ENCODE data around the gene KYNU.
"Not testable (repeated sequence)": the region's sequence is repeated elsewhere in the genome, so short reads cannot be mapped to it uniquely, and the experiment has no call there.

KYNU gene

DNA sequence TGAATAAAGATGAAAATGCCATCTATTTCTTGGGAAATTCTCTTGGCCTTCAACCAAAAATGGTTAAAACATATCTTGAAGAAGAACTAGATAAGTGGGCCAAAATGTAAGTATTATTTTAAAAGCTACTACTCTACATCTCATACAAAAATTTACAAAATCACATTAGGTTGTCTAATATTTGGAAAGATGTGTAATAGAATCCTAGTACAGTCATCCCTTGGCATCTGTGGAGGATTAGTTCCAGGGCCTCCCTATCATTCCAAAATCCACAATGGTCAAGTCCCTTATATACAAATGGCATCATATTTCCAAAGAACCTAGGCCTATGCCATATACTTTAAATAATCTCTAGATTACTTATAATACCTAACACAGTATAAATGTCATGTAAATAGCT is 41.2 kb downstream of the KYNU start:
- peak; percentile 28 for DNase-seq (ENCODE audit: low read depth)

DNA sequence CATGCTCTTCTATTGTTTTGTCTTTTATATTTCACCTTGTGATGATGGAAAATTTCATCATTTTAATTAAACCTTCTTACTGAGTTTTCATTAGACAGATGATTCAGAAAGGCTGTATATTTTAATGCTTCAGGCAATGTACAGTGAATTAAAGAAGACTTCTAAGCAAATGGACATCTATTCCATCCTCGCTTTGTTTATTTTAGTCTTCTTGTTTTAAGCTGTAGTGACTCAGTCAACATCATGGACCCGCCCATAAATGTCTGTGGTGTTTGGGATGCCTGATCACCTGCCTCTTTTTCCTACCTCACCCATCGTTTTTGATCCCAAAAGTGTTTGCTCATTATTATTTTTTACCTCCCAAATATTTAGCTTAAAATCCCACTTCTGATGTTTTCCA is 43.1 kb downstream of the KYNU start:
- no peak for DNase-seq (ENCODE audit: low read depth)

DNA sequence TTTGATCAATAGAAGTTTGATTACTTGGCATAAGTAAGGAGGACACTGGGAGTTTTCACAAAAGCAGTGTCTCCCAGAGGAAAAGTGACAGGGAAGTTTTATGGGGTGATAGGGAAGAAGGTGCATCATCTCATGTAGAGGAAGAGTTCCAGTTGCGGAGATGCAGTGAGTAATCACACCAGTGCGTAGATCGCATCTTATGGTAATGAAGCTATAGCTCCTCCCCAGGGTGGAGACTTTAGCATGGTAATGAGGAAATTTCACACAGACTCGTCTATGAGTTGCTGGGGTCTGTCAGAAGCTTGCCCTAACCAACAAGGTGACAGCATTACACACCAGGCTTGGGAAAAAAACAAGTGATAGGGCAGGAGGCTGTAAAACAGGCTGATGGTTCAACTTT is 49.0 kb downstream of the KYNU start:
- DNase-seq (ENCODE audit: low read depth), result no peak

DNA sequence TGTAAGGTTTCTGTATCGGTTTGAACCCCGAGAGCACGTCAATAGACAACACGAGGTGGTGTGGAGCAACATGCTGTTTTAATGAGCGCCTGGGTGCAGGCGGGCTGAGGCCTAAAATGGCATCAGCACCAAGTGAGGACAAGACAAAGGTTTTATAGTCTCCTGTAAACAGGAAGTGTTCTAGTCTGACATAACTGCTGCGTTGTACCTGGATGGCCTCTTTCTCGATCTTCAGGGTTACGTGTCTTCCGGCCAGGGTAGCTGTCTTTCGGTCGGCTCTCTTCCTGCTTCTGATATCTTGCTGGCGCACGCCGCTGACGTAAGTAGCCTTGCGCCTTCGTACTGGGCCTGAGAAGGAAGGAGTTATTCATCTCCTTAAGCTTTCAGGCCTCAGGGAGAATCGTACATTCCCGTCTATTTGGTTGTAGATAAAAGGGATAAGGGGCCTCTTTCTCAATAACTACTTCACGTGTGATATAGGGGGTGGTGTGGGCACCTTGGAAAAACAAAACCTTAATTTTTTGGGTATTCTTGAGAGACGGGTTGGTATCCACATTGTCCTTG is 53.5 kb downstream of the KYNU start:
- DNase-seq (ENCODE audit: low read depth), result no peak

DNA sequence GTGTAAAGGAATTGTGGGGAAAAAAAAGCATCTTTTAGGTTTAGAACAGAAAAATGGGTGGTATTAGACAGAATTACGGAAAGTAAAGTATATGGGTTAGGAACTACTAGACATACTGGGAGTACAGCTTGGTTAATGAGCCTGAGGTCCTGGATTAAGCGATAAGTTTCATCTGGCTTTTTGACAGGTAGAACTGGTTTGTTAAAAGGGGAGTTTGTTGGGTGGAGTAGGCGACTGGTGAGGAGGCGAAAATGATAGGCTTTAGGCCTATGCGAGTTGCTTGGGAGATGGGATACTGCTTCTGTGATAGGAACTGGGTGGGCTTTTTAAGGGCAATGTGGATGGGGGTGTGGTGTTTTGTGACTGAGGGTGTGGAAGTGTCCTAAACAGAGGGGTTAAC is 56.5 kb downstream of the KYNU start:
- no peak for DNase-seq (ENCODE audit: low read depth)

DNA sequence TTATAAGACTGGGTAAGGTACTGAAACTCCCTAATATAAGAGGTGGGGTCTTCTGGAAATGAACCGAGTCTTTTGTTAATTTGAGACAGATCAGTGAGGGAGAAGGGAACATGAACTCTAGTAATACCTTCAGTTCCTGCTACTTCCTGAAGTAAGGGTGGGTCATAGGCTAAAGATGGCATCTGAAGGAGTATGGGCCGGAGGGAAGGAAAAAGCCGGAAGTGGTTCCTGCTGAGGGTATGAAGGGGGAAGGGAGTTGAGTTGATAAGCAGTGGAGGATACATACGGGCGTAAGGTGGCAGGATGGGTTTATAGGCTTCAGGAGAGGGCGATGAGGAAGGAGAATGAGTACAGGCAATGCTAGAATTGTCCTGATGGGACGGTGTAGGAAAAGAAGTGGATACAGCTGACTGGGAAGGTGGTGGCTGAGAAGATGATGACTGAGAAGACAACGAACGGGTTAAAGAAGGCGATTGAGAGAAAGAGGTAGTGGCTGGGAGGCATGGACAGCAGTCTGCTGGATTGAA is 58.2 kb downstream of the KYNU start:
- no peak for DNase-seq (ENCODE audit: low read depth)

DNA sequence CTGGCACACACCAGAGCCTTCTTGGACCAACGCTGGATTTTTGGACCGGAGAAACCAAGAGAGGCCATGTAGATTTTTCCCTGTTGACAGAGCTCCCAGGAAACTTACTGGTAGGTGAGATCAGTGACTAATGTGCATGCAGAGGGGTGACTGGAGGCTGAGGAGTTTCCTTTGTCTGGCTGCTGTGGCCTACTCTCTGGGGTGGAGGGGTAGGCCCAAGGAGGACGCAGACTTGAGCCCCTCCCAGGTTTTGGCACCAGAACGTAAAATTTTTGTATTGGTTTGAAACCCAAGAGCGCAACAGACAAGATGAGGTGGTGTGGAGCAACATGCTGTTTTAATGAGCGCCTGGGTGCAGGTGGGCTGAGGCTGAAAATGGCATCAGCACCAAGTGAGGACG is 59.2 kb downstream of the KYNU start:
- DNase-seq (ENCODE audit: low read depth), result no peak

DNA sequence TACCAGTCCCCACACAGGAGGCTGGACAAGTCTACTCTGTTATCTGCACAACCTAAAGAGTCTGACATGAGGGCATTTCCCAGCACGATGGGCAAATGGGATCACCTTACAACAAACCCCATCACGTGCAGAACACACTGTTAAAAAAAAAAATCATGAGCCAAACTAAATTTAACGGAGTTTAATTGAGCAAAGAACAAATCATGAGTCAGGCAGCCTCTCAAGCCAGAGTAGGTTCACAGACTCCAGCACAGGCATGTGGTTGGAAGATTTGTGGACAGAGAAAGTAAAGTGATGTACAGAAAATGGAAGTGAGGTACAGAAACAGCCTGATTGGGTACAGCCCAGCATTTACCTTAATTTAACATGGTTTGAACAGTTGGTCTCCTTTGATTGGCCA is 59.9 kb downstream of the KYNU start:
- no peak for DNase-seq (ENCODE audit: low read depth)

DNA sequence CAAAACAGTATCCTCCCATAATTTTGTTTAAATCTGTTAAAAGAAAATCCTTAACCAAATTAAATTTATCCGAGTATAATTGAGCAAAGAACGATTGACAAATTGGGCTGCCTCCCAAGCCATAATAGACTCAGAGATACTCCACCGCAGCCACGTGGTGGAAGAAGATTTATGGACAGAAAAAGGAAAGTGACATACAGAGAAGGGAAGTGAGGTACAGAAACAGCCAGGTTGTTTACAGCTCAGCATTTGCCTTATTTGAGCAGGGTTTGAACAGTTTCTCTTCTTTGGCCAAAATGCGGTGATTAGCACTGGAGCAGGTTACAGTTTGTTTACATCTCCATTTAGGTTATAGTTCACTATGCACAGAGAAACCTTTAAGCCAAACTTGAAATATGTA is 60.8 kb downstream of the KYNU start:
- DNase-seq (ENCODE audit: low read depth), result no peak

DNA sequence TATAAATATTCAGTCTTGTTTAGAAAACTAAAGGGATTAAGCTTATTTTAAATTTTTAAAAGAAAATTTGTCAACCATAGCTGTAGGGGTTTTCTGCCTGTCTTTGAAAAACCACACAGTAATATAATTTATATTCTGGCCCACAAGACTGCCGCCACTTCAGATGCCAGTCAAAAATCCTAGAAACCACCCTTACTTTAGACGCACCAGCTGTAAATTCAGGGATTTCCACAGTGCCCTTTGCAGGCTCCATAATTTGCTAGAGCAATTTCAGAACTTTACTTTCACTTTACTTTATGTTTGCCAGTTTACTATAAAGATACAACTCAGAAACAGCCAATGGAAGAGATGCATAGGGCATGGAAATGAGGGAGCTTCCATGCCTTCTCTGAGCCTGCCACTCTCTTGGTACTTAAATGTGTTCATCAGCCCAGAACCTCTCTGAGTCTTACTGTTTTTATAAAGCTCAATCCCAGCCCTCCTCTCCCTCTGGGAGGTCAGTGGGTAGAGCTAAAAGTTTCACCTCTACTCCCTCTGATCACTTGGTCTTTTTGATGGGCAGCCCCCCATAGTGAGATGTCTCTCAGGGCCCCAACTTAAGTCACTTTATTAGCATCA is 63.3 kb downstream of the KYNU start:
- no peak for DNase-seq (ENCODE audit: low read depth)

DNA sequence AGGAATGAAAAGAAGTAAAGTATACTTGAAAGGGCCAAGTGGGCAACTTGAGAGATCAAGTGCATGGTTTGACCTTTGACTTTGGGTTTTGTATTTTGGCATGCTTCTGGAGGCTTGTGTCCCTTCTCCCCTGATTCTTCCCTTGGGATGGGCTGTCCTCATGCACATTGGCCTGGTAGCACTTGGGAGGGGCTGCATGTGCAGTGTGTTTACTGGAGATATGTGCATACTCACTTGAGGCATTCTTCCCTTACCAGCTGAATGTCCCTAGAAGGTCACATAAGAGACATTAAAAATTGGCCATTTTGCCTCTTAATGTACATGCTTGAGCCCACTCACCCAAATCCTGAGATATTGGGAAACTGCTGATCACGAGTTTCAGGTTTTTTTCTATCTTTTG is 65.2 kb downstream of the KYNU start:
- no peak for DNase-seq (ENCODE audit: low read depth)

DNA sequence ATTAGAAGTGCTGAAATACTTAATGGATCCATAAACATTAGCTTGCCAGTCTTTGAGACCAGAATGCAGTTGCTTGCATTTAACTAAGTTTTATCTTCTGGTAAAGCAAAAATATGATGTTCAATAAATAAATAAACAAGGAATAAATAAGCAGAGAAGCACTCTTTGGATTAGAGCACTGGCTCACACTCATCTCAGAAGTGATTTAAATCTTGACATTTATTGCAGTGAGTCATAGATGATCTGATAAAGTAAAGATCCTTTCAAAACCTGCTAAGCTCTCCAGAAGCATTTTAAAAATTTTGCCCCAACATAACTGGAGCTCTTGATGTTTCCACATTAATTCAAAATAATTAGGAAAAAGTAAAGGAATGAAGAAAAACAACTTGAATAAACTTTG is 66.8 kb downstream of the KYNU start:
- DNase-seq (ENCODE audit: low read depth), result no peak

DNA sequence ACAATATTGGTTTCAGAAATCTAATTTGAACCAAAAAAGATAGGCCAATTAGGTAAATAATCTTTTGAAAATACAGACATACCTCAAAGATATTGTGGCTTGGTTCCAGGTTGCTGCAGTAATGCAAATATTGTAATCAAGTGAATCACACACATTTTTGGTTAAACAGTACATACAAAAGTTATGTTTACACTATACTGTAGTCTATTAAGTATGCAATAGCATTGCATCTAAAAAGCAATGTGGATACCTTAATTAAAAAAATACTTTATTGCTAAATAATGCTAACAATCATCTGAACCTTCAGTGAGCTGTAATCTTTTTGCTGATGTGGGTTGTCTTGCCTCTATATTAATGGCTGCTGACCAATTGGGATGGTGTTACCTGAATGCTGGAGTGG is 67.3 kb downstream of the KYNU start:
- no peak for DNase-seq (ENCODE audit: low read depth)

DNA sequence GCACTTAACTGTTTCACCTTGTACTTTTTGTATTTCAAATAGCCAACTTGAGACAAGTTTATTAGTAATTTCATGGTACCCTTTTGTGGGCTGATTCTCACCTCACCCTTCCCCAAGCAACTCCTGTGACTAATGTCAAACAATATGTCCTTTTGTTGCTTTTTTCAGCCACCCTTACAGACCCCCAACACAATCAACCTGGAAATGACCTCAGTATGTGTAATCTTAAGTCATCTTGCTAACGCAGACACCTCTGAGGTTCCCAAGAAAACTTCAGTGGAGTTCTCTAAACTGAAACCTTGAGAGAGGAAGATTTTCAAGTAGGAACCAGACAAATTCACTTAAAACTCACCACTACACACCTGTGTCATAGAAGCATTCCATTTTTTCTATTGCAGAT is 69.5 kb downstream of the KYNU start:
- no peak for DNase-seq (ENCODE audit: low read depth)

DNA sequence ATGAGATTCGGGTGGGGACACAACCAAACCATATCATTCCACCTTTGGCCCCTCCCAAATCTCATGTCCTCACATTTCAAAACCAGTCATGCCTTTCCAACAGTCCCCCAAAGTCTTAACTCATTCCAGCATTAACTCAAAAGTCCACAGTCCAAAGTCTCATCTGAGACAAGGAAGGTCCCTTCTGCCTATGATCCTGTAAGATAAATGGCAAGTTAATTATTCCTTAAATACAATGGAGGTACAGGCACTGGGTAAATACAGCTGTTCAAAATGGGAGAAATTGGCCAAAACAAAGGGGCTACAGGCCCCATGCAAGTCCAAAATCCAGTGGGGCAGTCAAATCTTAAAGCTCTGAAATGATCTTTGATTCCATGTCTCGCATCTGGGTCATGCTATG is 71.3 kb downstream of the KYNU start:
- DNase-seq (ENCODE audit: low read depth), result not testable (repeated sequence)

DNA sequence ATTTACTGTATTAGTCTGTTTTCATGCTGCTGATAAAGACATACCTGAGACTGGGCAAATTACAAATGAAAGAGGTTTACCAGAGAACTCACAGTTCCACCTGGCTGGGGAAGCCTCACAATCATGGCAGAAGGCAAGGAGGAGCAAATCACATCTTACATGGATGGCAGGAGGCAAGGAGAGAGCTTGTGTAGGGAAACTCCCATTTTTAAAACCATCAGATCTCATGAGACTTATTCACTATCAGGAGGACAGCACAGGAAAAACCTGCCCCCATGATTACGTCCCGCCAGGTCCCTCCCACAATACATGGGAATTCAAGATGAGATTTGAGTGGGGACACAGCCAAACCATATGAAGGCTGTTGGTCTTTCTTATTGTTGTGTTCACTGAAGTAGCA is 72.9 kb downstream of the KYNU start:
- not testable (repeated sequence) for DNase-seq (ENCODE audit: low read depth)

DNA sequence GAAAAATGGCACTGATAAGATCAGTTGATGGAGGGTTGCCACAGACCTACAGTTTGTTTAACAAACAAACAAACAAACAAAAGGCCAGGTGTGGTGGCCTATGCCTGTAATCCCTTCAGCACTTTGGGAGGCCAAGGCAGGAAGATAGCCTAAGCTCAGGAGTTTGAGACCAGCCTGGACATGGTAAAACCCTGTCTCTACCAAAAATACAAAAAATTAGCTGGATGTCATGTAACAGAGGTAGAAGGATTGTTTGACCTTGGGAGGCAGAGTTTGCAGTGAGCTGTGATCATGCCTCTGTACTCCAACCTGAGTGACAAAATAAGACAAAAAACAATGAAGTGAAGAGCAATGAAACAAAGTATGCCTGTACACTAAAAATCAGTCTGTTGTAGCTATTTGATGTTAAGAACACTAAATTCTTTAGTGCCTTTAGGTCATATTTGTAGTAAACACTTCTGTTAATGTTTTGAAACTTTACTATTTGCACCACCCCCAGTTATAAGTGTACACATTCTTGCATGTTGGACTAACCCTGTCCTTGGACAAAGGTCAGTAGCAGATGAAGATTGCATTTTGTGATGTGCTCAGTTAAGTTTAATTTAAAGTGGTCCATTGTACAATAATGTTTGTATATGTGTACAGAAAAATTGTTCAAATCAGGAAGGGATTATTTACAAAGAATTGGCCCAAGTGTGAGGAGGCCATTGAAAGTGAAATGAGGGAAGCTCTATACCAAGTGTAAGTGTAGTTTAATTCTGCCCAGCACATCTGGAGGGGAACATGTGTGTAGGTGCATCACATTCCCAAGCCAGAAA is 73.9 kb downstream of the KYNU start:
- no peak for DNase-seq (ENCODE audit: low read depth)

DNA sequence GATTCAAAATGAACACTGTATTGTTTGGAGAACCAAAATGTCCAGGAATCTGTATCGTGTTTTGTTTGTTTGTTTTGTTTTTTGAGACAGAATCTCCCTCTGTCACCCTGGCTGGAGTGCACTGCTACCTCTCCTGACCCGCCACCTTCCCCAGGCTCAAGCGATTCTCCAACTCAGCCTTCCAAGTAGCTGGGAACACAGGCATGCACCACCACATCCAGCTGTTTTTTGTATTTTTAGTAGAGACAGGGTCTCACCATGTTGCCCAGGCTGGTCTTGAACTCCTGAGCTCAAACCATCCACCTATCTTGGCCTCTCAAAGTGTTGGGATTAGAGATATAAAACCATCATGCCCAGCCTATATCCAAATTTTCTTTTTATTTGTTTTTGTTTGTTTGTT is 74.6 kb downstream of the KYNU start:
- DNase-seq (ENCODE audit: low read depth), result no peak

DNA sequence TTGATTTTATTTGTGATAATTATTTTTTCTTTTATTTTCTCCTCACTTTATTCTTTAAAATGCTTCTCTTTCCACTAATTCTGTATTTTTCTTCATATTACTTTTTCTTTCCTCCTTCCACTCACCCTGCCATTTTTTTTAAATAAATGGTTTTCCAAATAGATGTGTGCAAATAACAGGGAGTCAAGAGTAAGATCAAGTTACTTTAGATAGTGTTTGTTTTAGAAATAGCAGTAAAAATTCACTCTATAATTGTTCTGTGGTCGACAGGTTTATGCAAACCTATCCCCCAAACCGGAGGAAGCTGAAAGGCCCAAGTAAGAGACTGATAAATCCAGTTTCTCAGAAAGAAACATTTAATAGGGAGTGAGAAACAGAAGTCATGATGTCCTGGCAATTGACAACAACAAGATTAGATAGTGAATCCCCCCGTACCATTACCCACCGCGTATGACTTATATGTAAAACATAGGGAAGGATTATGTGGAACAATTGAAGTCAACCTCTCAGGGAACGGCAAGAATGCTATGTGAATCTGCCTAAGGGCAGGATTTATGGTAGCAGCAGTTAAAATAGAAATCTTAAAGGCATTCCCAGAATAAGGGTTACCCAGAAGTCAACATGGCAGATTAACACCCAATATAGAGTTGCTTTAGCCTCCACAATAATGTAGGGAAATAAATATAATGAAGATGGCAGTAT is 75.5 kb downstream of the KYNU start:
- no peak for DNase-seq (ENCODE audit: low read depth)

DNA sequence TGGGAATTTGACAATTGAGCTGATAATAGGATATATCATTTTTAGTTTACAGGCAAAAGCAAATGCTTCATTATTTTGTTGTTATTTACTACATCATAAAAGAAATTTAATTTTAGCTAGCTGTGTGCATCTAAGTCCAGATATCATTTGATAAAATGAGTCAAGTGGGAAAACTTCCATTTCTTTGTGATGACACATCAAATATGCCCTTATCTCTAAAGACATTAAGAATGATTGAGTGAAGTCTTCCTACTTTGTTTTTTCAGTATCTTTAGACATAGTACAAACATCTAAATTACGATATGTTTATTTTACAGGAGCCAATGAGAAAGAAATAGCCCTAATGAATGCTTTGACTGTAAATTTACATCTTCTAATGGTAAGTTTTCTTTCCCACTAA is 77.0 kb downstream of the KYNU start:
- no peak for DNase-seq (ENCODE audit: low read depth)

DNA sequence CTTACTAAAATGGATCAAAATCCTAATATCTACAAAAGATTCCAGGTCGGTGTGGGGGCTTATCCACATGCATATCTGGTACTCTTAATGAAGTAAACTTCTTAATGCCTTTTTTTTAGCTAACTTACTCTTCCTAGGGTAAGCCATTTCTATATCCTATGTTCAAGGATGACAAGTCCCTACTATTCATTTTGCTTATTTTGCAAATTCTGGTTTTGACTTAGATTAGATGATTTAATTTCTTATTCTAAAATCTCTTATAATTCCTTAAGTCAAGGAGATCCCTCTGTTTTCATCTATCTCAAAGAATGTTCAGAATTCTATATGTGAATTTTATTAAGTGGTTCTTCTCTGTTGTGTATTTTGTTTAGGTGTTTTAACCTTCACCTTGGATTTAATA is 79.7 kb downstream of the KYNU start:
- DNase-seq (ENCODE audit: low read depth), result no peak

DNA sequence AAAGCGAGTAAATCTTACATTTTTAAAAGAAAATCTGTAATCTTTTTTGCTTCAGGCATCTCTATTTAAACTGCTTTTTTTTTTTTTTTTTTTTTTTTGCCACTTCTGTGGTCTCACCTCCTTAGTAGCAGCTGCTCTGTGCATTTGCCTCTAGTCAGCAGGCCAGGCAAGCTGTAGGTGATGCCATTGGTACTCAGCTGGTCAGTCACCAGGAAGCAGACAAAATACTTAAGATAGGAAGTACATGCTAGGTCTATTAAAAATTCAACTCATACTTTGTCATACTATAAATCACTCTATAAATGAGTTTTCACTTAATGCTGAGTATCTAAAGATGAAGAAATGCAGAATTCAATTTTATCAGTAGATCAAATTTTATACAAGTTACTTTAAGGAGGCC is 83.7 kb downstream of the KYNU start:
- DNase-seq (ENCODE audit: low read depth), result no peak

DNA sequence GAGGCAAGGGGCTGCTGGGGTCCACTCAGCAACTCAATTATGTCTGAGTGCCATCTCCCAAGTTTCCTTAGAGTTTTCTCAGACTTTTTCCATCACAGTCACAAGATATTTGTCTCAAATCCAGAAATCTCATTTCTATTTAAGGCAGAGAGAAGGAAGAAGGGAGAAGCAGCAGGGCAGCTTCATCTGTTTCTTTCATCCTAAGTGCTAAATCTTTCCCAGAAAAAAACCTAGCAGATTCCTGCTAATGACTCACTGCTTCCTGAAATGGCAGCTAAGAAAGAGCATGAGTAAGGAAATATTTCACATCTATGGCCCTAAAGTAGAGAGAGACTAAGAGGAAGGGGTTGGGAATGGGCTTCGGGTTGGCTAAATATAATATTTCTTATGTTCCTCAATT is 88.0 kb downstream of the KYNU start:
- DNase-seq (ENCODE audit: low read depth), result peak; percentile 43
